Ramos (cell line): Measurements from ENCODE around the gene S100A13.
"Not testable (repeated sequence)": the region's sequence is repeated elsewhere in the genome, so short reads cannot be mapped to it uniquely, and the experiment has no call there.

Experiments
- in situ Hi-C: fragments of 300-500 bp; cut with MboI; formaldehyde crosslinking; loops from one replicate; pipeline ENCODE4 v1.14.3; 2022; ENCODE audit warnings: low sequenced_read_pairs; ENCODE audit not compliant: unreplicated experiment

The S100A13 gene

DNA sequence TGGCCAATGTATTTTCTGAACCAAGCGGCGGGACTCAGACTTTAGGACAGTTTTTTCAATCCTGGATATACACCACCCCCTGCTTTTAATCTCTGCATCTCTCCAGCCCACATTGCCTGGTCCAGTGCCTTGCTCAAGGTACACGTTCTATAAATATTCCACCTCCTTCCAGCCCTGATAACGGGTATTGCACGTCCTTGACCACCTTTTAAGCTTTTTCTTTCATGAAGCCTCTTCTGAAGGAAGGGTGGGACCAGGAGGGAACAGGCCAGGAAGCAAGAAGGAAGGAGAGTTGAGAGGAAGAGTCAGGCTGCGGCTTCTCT, 17.8 kb downstream of the S100A13 start:
- in situ Hi-C loops = no loop called here

DNA sequence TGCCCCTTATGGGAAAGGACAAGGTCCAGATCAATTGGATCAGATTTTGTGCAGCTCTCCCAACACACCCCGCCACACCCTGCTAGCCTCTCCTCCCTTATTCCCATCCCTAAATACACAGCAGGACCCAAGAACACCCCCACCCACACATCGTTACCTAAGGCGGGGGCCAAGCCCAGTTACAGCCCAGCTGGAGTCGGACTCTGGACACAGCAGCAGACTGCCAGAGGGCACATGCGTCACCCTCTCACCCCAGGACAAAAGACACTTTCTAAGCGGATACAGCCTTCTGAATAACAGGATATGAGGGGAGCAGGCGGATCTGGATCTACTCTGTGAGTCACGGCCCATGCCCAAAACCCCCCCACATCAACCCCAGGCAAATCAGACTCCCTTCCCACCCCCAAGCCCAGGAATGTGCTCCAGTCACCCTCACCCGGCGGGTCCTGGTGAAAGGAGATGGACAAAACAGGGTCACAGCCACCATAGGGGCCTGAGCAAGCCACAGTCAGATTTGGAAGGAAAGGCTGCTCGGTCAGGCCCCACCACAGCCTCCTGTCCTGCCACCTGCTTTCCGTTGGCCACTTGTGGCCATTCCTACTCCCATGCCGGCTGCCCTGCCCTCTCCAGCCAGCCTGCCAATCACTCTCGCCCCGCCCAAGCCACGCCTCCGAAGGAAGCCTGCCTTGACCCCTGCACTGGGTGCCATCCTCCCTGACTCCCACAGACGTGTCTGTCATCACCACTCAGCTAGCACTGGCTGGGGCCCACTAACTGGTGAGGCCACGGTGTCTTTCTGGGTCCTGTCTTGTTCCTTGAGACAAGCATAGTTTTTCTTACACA, 18.3 kb downstream of the S100A13 start:
- in situ Hi-C loops = no loop called here

DNA sequence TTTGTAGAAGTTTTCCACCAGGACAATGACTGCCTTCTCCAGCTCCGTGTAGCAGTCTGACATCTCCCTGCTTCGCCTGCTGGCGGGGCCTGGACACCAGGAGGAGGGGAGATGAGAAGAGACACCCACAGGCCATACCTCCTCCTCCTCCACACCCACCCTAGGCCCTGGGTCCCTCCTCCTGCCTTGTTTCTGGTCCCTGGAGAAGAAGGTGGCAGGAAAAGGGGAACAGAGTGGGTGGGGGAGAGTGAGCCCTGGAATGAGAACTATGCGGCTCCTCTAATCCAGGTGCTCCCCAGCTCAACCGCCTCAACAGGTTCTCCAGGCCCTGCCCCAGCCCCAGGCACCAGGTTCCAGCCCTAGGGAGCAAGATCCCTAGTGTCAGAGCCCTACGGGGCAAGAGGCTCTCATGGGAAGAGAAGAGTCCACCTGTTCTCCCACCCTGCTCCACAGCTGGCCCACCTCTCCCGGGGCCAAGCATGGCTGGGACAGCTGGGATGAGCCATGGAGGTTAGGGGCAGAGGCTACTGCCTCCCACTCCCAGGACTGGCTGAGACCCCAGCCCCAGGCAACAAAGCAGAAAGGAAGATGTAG, 19.1 kb downstream of the S100A13 start:
- in situ Hi-C loops = no loop called here

DNA sequence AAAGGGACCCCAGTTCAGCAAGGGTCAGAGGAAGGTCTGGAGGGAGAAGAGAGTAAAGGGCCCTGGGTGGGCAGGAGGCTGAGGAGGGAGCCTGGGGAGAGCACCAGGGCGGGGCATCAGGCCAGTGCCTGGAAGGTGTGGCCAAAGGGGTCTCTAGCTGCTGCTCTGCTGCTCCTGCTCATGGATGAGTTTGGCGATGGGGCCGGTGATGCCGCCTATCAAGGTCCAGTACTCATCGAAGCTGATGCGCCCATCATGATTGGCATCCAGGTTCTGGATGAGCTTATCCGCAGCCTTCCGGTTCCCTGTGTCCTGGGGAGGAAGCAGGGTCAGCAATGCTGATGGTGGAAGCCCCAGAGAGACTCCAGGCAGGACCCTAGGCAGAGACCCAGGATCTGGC, 19.9 kb downstream of the S100A13 start:
- in situ Hi-C loops = no loop called here

DNA sequence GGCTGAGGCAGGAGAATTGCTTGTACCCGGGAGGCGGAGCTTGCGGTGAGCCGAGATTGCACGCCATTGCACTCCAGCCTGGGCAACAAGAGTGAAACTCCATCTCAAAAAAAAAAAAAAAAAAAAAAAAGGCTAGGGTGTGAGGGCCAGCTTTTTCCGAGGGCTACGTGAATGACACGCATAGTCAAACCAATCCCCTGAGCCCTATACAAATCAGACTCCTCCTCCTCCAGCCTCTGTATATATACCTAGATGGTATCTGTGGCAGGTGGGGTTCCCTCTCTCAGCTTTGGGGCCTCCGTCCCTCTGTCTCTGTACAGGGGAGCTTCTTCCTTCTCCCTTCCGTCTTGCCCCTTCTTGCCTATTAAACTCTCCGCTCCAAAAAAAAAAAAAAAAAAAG, 21.1 kb downstream of the S100A13 start:
- in situ Hi-C loops = no loop called here

DNA sequence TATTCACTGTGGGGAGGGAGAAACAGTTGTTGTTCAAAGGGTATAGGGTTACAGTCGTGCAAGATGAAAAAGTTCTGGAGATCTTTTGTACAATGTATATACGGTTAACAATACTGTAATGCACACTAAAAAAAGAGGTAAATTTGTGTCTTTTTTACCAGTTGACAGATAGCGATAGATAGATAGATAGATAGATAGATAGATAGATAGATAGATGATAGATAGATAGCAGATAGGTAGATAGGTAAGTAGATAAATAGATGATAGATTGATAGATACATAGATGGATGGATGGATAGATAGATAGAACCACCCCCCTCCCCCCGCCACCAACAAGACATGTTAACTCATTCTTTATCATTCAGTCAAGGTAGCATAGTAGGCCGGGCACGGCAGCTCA, 24.6 kb downstream of the S100A13 start:
- in situ Hi-C loops = no loop called here

DNA sequence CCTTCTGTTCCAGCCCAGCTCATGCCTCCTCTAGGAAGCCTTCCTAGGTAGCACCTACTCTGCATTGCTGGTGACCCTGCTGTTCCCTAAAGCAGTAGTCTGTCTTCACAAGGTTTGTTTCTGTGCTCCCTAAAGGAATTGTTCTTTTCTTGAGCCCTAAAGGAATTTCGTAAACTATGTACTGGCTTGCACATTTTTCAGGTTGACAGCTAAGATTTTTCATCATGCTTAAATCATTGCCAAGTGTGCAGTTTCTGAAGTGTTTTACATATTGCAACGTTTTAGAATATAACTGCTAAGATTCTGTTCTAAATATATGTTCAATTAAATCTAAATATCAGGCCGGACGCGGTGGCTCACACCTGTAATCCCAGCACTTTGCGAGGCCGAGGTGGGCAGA, 27.5 kb downstream of the S100A13 start:
- in situ Hi-C loops = no loop called here

DNA sequence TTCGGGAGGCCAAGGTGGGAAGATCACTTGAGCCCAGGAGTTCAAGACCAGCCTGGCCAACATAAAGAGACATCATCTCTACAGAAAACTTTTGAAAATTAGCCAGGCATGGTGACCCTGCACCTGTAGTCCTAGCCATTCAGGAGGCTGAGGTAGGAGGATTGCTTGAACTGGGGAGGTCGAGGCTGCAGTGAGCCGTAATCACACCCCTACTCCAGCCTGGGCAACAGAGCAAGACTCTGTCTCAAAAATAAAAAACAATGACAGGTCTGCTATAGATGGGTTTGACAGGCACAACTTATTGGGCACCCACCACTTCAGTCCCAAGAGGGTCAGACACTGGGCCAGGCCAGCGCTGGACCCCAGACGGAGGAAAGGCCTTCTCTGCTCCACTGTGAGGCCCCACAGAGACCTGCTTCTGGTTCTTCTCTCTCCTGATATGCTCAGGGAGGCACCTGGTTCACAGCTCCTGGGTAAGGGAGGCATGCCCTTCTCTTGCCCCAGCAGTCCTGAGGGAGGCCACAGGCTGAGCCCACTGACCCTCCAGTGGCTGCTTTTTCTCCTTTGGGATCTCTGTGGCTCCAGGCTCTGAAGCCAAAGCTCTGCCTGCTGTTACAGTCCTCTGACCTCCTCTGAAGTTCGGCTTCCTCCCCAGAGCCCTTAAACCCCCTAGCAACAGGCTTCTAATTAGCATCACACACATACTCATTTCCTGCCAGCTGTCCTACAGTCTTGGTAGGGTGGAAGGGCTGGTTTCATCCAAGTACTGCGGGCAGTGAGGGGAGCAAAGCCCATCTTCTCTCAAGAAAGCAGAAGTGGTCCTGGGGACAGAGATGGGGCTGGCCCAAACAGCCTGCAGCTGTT, 28.8 kb downstream of the S100A13 start:
- in situ Hi-C loops = no loop called here

DNA sequence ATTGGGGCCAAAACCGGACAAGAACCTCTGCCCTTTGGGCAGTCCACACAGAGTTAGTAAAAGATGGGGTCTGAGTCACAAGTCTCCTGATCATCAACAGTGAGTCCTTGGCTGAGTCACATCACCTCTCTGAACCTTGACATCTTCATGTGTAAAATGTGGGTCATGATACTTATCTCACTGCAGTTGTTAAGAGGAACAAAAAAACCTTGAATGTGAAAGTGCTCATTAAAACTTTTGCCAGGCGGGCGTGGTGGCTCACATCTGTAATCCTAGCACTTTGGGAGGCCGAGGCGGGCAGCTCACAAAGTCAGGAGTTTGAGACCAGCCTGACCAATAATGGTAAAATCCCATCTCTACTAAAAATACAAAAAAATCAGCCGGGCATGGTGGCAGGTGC, 30.1 kb downstream of the S100A13 start:
- in situ Hi-C loops = no loop called here

DNA sequence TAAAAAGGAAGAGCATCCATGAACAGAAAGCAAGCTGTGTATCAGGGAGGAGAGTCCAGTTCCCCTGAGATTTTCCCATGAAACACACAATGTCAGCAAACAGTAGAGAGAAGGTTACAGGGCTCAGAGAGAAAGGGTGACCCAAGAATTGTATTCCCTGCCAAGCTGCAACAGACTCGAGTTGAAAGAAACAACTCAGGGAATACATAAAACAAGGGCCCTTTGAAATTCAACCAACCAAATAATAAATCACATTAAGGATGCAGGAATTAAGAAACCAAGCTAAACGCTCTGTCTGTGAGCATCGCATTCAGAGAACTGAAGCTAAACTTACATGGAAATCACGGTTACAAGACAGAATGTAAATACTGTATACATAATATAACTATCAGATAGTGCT, 34.6 kb downstream of the S100A13 start:
- in situ Hi-C loops = no loop called here

DNA sequence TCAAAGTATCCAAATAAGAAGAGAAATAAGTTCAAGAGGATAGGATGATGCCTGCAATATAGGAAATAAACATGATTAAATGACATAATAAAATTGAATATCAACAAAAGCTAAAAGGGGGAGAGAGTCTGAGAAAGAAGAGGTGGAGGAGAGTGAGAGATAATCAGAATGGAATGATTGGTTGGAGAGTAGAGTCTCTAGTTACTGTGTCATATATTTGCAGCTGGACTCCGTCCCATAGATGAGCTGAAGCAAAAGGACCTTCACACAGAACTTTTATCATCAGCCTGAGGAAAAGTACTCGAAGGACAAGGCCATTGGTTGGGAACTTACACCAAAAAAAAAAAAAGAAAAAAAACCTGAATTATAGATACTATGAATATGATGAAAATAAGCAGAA, 38.8 kb downstream of the S100A13 start:
- in situ Hi-C loops = no loop called here

DNA sequence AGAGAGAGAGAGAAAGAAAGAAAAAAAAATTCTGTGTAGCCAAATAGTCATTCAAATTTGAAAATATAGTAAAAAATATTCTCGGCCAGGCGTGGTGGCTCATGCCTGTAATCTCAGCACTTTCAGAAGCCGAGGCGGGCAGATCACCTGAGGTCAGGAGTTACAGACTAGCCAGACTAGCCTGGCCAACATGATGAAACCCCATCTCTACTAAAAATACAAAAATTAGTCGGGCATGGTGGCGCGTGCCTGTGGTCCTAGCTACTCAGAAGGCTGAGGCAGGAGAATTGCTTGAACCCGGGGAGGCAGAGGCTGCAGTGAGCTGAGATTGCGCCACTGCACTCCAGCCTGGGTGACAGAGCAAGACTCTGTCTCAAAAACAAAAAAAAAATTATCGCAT, 39.3 kb downstream of the S100A13 start:
- in situ Hi-C loops = not testable (repeated sequence)

DNA sequence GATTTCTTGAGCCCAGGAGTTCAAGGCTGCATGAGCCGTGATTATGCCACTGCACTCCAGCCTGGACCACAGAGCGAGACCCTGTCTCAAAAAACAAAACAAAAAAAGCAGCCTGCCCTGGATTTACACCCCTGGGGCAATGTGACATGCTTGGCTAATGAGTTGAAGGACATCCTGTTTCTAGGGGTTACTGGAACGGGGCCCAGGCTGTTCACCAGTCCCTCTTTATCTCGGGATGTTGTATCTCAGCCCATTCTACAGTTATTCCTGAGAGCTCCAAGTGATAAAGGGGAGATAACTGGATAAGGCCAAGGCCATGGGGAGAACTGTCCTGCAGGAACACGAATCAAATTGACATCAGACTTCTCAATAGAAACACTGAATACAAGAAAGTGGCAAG, 40.0 kb downstream of the S100A13 start:
- in situ Hi-C loops = no loop called here

DNA sequence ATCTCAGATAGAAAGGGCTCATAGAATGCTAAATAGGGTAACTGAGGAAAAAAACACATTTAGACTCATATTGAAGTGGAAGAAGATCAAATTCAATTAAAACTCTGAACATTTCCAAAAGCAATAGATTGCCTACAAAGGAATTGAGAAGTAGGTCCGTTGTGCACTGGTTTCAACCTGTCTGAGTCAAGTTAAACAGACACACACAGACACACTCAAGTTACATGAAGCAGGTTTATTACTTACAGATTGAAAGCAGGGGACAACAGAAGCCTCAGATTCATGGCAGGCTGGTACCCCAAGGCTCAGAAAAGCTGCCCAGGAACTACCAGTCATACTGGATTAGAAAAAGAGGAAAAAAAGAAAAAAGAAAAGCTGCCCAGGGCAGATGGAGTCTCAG, 41.0 kb downstream of the S100A13 start:
- in situ Hi-C loops = no loop called here

DNA sequence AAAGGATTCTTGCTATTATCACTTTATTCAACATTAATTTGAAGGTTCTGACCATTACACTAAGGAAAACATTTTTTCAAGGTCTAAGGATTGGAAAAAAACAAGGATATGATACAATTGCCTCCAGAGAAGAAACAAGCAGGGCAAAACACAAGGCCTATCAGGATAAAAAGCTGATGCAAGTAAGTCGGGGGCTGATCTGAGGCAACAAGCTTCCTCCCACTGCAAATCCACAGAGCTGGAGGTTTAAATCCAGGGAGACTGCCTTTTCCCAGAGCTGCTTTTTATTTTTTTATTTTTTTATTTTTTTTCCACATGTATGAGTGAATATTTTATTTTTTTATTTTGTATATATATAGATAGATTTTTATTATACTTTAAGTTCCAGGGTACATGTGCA, 42.3 kb downstream of the S100A13 start:
- in situ Hi-C loops = no loop called here

DNA sequence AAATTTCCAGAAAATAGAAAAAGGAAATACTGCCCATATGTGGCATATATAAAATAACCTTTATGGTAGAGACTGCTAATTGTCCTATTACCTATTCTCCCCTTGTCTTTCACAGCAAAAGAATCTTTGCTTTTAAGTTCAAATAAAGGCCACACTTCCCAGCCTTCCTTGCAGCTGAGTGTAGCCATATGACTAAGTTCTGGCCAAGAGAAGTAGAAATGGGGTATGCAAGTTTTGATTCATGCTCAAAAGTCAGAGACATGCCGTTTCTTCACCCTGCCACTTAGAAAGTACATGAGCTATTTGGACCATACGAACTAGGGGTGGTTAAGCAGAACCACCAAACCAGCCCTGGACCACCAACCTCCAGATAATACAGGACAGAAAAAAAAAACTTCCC, 43.3 kb downstream of the S100A13 start:
- in situ Hi-C loops = no loop called here

DNA sequence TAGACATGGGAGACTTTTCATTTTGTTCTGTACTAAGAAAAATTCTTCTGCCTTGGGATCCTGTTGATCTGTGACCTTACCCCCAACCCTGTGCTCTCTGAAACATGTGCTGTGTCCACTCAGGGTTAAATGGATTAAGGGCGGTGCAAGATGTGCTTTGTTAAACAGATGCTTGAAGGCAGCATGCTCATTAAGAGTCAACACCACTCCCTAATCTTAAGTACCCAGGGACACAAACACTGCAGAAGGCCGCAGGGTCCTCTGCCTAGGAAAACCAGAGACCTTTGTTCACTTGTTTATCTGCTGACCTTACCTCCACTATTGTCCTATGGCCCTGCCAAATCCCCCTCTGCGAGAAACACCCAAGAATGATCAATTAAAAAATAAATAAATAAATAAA, 43.8 kb downstream of the S100A13 start:
- in situ Hi-C loops = not testable (repeated sequence)

DNA sequence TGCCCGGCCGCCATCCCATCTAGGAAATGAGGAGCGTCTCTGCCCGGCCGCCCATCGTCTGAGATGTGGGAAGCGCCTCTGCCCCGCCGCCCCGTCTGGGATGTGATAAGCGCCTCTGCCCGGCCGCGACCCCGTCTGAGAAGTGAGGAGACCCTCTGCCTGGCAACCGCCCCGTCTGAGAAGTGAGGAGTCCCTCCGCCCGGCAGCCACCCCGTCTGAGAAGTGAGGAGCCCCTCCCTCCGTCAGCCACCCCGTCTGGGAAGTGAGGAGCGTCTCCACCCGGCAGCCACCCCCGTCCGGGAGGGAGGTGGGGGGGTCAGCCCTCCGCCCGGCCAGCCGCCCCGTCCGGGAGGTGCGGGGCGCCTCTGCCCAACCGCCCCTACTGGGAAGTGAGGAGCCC, 44.5 kb downstream of the S100A13 start:
- in situ Hi-C loops = not testable (repeated sequence)

DNA sequence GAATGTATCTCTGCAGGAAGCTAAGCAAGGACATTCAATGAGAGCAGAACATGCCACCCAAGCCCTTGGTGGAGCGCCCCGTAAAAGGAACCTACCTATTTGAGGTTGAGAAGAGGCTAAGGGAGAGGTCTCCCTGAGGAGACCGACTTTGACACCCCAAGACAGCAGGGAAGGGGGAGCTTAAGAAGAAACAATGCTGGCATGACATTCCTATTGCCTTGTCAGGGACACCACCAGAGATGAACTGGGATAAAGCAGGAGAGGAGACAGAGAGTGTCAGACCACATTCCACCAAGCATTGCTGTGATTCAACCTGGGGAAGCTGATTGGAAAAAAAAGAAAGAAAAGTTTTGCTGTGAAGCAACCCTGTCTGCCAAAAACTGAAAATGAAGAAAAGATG, 48.4 kb downstream of the S100A13 start:
- in situ Hi-C loops = no loop called here

DNA sequence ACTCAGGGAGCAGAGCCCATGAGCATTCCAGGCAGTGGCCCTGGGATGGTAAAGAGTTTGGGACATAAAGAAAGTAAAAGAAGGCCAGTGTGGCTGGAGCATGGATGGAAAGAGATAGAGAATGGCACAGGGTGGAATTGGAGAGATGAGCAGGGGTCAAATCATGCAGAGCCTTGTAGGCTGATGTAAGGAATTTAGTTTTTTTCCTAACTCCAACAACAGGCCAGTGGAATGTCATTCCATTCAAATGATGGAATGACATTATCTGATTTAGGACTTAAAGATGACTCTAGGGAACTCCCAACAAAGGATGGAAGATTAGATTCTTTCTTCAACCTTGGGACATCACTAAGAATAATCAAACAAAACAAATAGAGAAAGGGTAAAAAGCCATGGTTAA, 48.8 kb downstream of the S100A13 start:
- in situ Hi-C loops = no loop called here

DNA sequence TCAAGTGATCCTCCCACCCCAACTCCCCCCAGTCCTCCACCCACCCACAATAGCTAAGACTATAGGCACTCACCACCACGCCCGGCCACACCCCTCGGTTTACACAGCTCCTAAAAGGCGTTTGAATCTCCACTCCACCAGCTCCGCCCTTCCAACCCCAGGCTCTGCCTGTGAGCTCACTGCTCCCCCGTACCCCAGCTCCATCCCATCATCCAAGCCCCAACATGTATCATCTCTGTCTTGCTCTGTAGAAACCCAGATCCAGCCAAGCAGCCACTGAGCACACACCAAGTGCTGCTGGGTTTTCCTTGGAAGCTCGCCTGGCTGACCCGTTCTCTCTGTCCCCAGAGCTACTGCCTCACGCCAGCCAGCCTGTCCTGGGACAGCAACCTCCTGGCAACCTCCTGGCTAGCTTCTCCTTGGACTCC, 49.7 kb downstream of the S100A13 start:
- in situ Hi-C loops = no loop called here
